ENCODE results near the gene CADM1. TPM values are rescaled to one million over a fixed set of nuclear protein-coding genes. Genes with fewer than 3 reads are reported as not detected.

The CADM1 gene
- total and polyA plus RNA-seq, 2 donors (not counting 1 experiment from before 2014, with no cell fraction given) = 15.4 to 86.0 TPM

DNA sequence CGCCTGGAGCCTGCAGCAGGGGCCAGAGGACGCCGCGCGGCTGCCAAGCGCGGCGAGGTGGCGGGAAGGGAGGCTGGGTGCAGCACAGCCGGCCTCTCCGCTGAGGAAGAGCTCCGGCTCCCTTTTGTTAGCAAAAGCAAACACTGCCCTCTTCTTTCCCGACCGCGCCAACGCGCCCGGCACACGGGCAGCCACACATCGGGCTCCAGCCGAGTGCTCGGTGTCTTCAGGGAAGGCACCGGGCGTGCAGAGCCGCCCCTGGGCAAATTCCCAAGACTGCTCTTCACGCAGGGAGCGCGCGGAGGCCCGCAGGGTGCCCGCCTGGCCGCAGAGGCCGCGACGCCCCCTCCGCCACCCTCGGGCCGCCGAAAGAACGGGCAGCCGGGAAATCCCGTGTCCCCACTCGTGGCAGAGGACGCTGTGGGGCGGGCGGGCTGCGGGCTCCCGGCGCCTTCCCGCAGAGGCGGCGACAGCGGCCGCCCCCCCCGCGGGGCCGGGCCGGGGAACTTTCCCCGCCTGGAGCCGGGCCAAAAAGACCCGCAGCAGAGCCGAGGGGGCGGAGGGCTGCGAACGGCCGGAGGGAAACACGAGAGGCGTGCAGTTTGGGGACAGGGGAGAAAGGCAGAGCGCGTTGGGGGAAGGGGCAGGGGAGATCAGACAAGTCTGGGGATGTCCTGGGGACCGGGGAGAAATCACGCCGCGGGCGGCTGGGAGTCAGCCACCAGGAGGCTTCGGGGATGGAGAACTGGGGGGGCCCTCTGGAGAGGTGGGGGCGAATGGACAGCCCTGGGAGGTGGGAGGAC, 931 bp downstream of the CADM1 start:
- DNase-seq (ENCODE audit: low read depth in 2 of 2) = peak; percentile 63 to 71
- Histone ChIP-seq H3K9me3 (ENCODE audit: control insufficient read depth, insufficient read depth, low read depth, low read length) (no peaks in the 10 kb centered on the region), H3K27me3 (ENCODE audit: control insufficient read depth, insufficient read depth, low read length) (peaks cover 2% of the 10 kb centered on the region), H3K9ac (ENCODE audit: insufficient read depth, low read length) (peak overlapping the region; percentile 24), H3K4me2 (ENCODE audit: extremely low read depth, insufficient read depth, low read length) (peak overlapping the region; percentile 79), H4K20me1 (ENCODE audit: control insufficient read depth, extremely low read depth, insufficient read depth, low read length) (no peaks in the 10 kb centered on the region), H3K27ac (ENCODE audit: insufficient read depth, low read length) (no peak overlapping the region), H2AFZ (ENCODE audit: low read length) (no peak overlapping the region), H3K4me1 (ENCODE audit: control insufficient read depth, extremely low read depth, insufficient read depth, low read length) (no peaks in the 10 kb centered on the region), H3K36me3 (ENCODE audit: control insufficient read depth, insufficient read depth, low read length) (no peaks in the 10 kb centered on the region), H3K79me2 (ENCODE audit: control insufficient read depth, insufficient read depth, low read length) (no peaks in the 10 kb centered on the region), H3K4me3 (replicated peaks in 1 of 4; ENCODE audit: control extremely low read depth in 1 of 4, insufficient read depth in 1 of 4, low read depth in 3 of 4, low read length in 4 of 4) (peak overlapping the region; percentile 64 to 81 (median 71))
- no peak for TF ChIP-seq EZH2 (IDR thresholded peaks at IDR 0.05; ENCODE audit: low read length, missing control alignments)
- TF ChIP-seq CTCF (conservative IDR thresholded peaks at IDR 0.05 in 1 of 2, IDR thresholded peaks at IDR 0.05 in 1 of 2; ENCODE audit: low read depth in 1 of 2, low read length in 2 of 2) = peak; percentile 28 to 41

DNA sequence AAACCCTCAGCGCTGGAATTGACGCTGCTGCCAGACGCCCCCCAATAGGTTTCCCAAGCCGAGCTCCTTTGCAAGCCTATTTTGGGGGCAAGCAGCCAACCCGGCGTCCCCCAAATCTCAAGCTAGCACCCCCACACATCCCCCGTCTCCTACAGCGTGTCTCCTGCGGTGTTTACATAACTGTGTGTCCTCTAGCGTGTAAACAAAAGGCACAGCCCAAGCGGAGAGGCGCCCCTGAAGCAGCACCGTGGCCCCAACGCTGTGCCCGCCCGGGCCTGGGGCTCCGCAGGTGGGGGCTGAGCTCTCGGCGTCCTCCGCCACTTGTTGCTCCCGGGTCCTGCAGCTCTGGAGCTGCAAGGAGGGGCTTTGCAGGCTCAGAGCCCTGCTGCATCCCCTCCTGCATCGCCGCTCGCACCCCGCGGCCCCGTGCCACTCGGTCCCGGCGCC, 1.6 kb downstream of the CADM1 start:
- H2AFZ ChIP-seq (ENCODE audit: low read length) = no peak overlapping the region
- no peaks in the 10 kb centered on the region for H3K4me1 ChIP-seq (ENCODE audit: control insufficient read depth, extremely low read depth, insufficient read depth, low read length)
- no peaks in the 10 kb centered on the region for H3K79me2 ChIP-seq (ENCODE audit: control insufficient read depth, insufficient read depth, low read length)
- no peak overlapping the region for H3K27ac ChIP-seq (ENCODE audit: insufficient read depth, low read length)
- H4K20me1 ChIP-seq (ENCODE audit: control insufficient read depth, extremely low read depth, insufficient read depth, low read length) = no peaks in the 10 kb centered on the region
- no peak for TF ChIP-seq EZH2 (IDR thresholded peaks at IDR 0.05; ENCODE audit: low read length, missing control alignments)
- no peak for TF ChIP-seq CTCF (conservative IDR thresholded peaks at IDR 0.05 in 1 of 2, IDR thresholded peaks at IDR 0.05 in 1 of 2; ENCODE audit: low read depth in 1 of 2, low read length in 2 of 2)
- H3K4me3 ChIP-seq (replicated peaks in 1 of 4; ENCODE audit: control extremely low read depth in 1 of 4, insufficient read depth in 1 of 4, low read depth in 3 of 4, low read length in 4 of 4) = peak overlapping the region; percentile 63 to 81 (median 71)
- peaks cover 2% of the 10 kb centered on the region for H3K27me3 ChIP-seq (ENCODE audit: control insufficient read depth, insufficient read depth, low read length)
- H3K36me3 ChIP-seq (ENCODE audit: control insufficient read depth, insufficient read depth, low read length) = no peaks in the 10 kb centered on the region
- DNase-seq (ENCODE audit: low read depth in 2 of 2) = no peak
- H3K4me2 ChIP-seq (ENCODE audit: extremely low read depth, insufficient read depth, low read length) = peak overlapping the region; percentile 79
- no peaks in the 10 kb centered on the region for H3K9me3 ChIP-seq (ENCODE audit: control insufficient read depth, insufficient read depth, low read depth, low read length)
- peak overlapping the region; percentile 24 for H3K9ac ChIP-seq (ENCODE audit: insufficient read depth, low read length)

- no peak overlapping the region for H3K9ac ChIP-seq (ENCODE audit: insufficient read depth, low read length)
- peak; percentile 23 to 53 for DNase-seq (ENCODE audit: low read depth in 2 of 2)
- no peak overlapping the region for H2AFZ ChIP-seq (ENCODE audit: low read length)
- H3K27me3 ChIP-seq (ENCODE audit: control insufficient read depth, insufficient read depth, low read length) = peaks cover 2% of the 10 kb centered on the region
- H3K4me1 ChIP-seq (ENCODE audit: control insufficient read depth, extremely low read depth, insufficient read depth, low read length) = no peaks in the 10 kb centered on the region
- peak overlapping the region; percentile 63 to 81 (median 71) for H3K4me3 ChIP-seq (replicated peaks in 1 of 4; ENCODE audit: control extremely low read depth in 1 of 4, insufficient read depth in 1 of 4, low read depth in 3 of 4, low read length in 4 of 4)
- H3K27ac ChIP-seq (ENCODE audit: insufficient read depth, low read length) = no peak overlapping the region
- no peaks in the 10 kb centered on the region for H3K9me3 ChIP-seq (ENCODE audit: control insufficient read depth, insufficient read depth, low read depth, low read length)
- H3K36me3 ChIP-seq (ENCODE audit: control insufficient read depth, insufficient read depth, low read length) = no peaks in the 10 kb centered on the region
- H4K20me1 ChIP-seq (ENCODE audit: control insufficient read depth, extremely low read depth, insufficient read depth, low read length) = no peaks in the 10 kb centered on the region
- H3K4me2 ChIP-seq (ENCODE audit: extremely low read depth, insufficient read depth, low read length) = peak overlapping the region; percentile 79
- TF ChIP-seq EZH2 (IDR thresholded peaks at IDR 0.05; ENCODE audit: low read length, missing control alignments) (no peak), CTCF (conservative IDR thresholded peaks at IDR 0.05 in 1 of 2, IDR thresholded peaks at IDR 0.05 in 1 of 2; ENCODE audit: low read depth in 1 of 2, low read length in 2 of 2) (no peak)
- no peaks in the 10 kb centered on the region for H3K79me2 ChIP-seq (ENCODE audit: control insufficient read depth, insufficient read depth, low read length)
Measured at GRCh38 chr11:115501893-115502589, 2.2 kb downstream of the CADM1 start.
